GM18498 (cell line): ENCODE data around the gene TRABD.
"Not testable (repeated sequence)": the region's sequence is repeated elsewhere in the genome, so short reads cannot be mapped to it uniquely, and the experiment has no call there.

Experiments
- ATAC-seq: cut with Tn5 transposase; IDR thresholded peaks from one replicate; pipeline ENCODE4 v1.9.1; 2021; ENCODE audit warnings: mild to moderate bottlenecking, moderate library complexity; ENCODE audit not compliant: unreplicated experiment

The TRABD gene

DNA sequence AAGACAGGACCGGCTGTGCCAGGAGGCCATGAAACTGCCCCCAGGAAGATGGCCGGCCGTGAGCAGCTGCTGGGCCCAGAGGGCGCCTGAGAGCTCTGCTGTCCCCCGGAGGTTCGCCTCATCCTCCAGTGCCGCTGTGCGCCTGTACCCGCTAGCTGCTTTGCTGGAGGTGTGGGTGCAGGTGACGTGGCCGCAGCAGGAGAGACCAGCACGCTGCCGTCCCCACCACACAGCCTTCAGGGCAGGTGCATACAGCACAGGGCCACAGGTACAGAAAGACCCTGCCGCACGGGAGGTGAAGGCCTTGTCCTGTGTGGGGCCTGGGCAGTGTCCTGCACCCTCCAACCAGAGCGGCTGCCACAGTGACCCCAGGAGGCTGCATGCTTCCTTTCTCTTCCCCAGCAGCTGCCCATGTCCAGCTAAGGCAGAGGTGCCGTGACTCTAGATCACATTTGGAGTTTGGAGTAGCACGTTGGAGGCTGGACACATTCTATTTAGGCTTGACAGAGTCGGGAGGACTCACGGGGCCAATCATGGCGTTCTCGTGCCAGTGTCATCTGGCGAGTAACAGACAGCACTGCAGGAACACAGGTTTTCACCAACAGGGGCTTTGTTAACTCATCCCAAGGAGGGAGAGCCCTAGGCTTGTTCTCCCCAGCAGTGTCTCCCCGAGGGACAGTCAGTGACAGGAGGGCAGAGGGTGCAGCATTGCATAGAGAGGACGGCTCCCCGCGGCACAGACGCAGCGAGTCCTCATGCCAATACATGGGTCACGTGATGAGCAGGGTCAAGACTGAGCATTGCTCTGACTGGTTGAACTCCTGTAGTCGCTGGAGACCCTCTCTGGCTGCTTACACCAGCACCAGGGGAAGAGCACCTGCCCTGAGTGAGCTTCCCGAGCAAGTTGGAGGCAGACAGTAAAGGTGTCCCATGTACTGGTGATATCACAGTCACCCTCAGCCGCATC lies 33.9 kb upstream of the TRABD start:
- no peak for ATAC-seq

- ATAC-seq: no peak
Observed at GRCh38 chr22:50153056-50153755, 32.5 kb upstream of the TRABD start.

GRCh38 chr22:50153756-50154140 lies 32.0 kb upstream of the TRABD start:
- ATAC-seq: no peak

DNA sequence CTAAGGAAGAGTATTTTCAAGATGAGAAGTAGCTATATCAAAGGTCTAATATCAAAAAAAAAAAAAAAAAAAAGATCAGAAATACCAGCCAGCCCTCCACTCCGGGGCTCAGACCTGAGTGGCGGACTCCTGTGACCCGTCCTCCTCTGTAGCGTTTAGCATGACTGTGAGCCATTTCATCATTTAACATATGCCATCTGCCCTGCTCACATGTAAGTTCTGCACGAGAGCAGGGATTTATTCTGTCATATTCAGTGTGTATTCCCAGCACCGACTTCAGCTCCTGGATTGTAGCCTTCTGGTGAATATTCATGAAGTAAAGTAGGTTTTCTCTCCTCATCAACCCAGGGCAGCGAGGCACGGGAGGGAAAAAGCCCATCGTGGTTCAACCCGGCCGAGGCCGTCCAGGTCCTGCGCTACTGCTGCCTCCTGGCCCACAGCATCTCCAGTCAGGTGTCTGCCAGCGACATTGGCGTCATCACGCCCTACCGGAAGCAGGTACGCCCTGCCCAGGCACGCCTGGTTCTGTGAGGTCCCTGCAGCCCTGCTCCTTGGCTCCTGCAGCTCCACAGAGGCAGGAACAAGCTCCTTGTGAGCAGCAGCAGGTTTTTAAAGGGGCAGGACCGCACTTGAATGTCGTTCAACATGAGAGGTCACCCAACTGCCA lies 27.9 kb upstream of the TRABD start:
- ATAC-seq: no peak

DNA sequence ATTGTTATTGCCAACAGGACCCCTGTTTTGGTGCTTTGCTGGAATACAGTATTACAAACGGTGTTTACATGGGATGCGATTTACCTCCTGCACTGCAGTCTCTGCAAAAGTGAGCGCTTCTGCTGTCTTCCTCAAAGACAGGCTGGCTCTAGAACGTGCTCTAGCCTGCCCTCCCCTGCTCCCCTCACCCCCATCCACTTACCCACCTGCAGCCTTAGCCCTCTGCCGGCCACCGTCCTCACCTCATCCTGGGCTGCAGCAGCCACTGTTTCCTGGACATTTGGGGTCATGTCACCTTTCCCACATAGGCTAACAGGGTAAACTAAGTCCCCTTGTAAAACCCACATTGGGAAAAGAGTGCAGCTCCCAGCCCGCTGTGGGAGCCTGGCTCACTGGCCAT lies 24.8 kb upstream of the TRABD start:
- ATAC-seq: no peak

GRCh38 chr22:50161508-50162390 lies 24.0 kb upstream of the TRABD start:
- no peak for ATAC-seq

DNA sequence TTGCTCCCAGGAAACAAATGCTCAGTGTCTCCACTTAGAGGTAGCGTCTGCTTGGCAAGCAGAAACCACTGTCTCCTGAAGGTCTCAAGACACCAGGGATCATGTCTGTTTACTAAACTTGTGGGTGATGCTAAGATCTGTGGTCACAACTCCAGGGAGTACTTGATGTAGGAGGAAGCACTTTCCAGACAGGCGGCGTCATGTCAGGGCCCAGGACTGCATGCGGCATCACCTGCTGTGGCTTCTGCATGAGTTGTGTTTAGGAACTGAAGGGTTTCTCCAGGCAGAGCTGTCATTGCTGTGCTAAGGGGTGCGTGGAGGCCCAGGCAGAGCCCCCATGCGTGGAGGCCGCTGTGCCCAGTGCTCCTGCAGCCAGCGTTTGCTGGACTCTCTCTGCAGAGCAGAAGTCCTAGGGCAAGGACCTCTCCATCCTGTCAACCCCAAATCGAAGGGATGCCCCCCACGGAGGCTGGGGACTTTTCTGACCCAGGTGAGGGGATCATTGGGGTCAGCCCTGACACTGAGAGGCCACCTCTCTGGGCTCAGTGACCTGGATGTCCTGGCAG lies 23.2 kb upstream of the TRABD start:
- no peak for ATAC-seq

DNA sequence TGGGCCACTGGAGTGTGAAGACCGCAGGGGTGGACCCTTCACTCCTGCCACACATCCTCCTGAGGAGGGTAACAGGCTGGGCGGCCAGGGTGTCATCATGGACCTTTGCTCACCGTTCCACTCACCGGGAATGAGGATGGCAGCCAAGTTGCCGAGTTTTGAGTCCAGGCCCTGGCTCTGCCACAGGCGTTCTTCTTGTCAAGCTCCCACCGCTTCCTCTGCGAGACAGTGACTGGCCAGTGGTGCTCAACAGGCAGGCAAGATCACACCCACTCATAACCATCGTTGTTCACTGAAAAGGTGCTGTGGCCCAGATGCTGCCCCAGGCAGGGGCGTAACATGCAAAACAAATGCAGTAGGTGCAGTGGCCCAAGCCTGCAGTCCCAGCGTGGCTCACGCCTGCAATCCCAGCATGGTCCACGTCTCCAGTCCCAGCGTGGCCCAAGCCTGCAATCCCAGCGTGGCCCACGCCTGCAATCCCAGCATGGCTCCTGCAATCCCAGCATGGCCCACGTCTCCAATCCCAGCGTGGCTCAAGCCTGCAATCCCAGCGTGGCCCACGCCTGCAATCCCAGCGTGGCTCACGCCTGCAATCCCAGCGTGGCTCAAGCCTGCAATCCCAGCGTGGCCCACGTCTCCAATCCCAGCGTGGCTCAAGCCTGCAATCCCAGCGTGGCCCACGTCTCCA lies 20.1 kb upstream of the TRABD start:
- ATAC-seq: no peak

DNA sequence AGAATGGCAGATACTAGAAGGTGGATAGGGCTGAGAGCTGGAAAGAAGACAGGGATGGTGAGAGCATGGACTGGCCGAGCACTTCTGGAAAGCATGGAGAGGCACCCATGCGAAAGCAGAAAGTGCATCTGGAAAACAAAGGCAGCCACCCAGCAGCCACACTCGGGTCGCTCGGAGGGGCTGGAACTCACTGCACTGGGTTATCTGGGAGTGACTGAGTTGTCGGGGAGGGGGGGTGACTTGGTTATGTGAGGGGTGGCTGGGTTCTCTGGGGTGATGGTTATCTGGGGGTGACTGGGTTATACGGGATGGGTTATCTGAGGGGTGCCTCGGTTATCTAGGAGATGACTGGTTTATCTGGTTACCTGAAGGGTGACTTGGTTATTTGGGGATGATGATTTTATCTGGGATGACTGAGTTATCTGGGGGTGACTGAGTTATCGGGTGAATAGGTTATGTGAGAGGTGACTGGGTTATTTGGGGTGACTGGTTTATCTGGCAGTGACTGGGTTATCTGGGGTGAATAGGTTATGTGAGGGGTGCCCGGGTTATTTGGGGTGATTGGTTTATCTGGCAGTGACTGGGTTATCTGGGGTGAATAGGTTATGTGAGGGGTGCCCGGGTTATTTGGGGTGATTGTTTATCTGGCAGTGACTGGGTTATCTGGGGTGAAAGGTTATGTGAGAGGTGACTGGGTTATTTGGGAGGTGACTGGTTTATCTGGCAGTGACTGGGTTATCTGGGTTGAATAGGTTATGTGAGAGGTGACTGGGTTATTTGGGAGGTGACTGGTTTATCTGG lies 17.8 kb upstream of the TRABD start:
- ATAC-seq: no peak

DNA sequence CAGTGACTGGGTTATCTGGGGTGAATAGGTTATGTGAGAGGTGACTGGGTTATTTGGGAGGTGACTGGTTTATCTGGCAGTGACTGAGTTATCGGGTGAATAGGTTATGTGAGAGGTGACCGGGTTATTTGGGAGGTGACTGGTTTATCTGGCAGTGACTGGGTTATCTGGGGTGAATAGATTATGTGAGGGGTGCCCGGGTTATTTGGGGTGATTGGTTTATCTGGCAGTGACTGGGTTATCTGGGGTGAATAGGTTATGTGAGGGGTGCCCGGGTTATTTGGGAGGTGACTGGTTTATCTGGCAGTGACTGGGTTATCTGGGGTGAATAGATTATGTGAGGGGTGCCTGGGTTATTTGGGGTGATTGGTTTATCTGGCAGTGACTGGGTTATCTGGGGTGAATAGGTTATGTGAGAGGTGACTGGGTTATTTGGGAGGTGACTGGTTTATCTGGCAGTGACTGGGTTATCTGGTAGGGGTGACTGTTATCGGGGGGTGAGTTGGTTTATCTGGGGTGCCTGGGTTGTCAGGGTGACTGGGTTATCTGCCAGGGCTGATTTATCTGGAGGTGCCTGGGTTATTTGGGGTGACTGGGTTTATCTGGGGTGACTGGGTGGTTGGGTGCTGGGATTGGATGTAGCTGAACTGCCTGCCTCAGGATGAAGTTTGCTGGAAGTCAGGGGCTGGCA lies 17.1 kb upstream of the TRABD start:
- ATAC-seq: not testable (repeated sequence)

- ATAC-seq: no peak
Observed at GRCh38 chr22:50169181-50169759, 16.4 kb upstream of the TRABD start.

- no peak for ATAC-seq
Observed at GRCh38 chr22:50169774-50170341, 15.9 kb upstream of the TRABD start.

GRCh38 chr22:50170453-50171318 lies 15.0 kb upstream of the TRABD start, which contains the start of gene PANX2:
Gene PANX2, plus strand, starts transcription at chr22:50170731. Its CDS starts 0 bp downstream, at chr22:50170731.
- ATAC-seq: no peak

- ATAC-seq: no peak
Observed at GRCh38 chr22:50171319-50171964, 14.3 kb upstream of the TRABD start.

- no peak for ATAC-seq
Observed at GRCh38 chr22:50171965-50172421, 13.7 kb upstream of the TRABD start.
